H9 (cell line): ENCODE data around the gene ZBTB43. TPM values are rescaled to one million over a fixed set of nuclear protein-coding genes. Genes with fewer than 3 reads are reported as not detected.

Experiments used
- DNase-seq: peaks from one replicate; pipeline ENCODE4 v3.0.0-alpha.2; 2017
- H2AFZ ChIP-seq: one replicate; pipeline ENCODE4 v1.6.1; 2013; ENCODE audit warnings: mild to moderate bottlenecking, low read length, control low read depth, moderate library complexity
- H2AK5ac ChIP-seq: 2 replicates; pipeline ENCODE4 v1.6.1; 2013; ENCODE audit warnings: low read length, control low read depth, mixed read lengths; ENCODE audit not compliant: insufficient read length
- H2BK120ac ChIP-seq: one replicate; pipeline ENCODE4 v1.6.1; 2013; ENCODE audit warnings: low read depth, mild to moderate bottlenecking, low read length, control low read depth, inconsistent platforms; ENCODE audit not compliant: poor library complexity, severe bottlenecking
- H2BK12ac ChIP-seq: 2 replicates; pipeline ENCODE4 v1.6.1; 2013; ENCODE audit warnings: low read length, control low read depth, mixed read lengths, low read depth; ENCODE audit not compliant: insufficient read length
- H2BK15ac ChIP-seq: 2 replicates; pipeline ENCODE4 v1.6.1; 2013; ENCODE audit warnings: low read depth, low read length, control low read depth
- H2BK20ac ChIP-seq: one replicate; pipeline ENCODE4 v1.6.1; 2013; ENCODE audit warnings: low read depth, mild to moderate bottlenecking, low read length, control low read depth, inconsistent platforms; ENCODE audit not compliant: poor library complexity, severe bottlenecking
- H2BK5ac ChIP-seq: 2 replicates; pipeline ENCODE4 v1.6.1; 2013; ENCODE audit warnings: low read length, control low read depth, mixed read lengths; ENCODE audit not compliant: insufficient read length
- H3K14ac ChIP-seq: 2 replicates; pipeline ENCODE4 v1.6.1; 2013; ENCODE audit warnings: low read length, control low read depth; ENCODE audit not compliant: insufficient read depth
- H3K18ac ChIP-seq: 2 replicates; pipeline ENCODE4 v1.6.1; 2013; ENCODE audit warnings: low read depth, mild to moderate bottlenecking, mixed read lengths, low read length, control low read depth; ENCODE audit not compliant: insufficient read length
- H3K23ac ChIP-seq: 2 replicates; pipeline ENCODE4 v1.6.1; 2013; ENCODE audit warnings: low read length, control low read depth, mixed read lengths, low read depth; ENCODE audit not compliant: insufficient read length
- H3K23me2 ChIP-seq: 2 replicates; pipeline ENCODE4 v1.6.1; 2013; ENCODE audit warnings: low read depth, mild to moderate bottlenecking, mixed read lengths, low read length, control low read depth; ENCODE audit not compliant: insufficient read length, poor library complexity, severe bottlenecking
- H3K27ac ChIP-seq: 2 replicates; pipeline ENCODE4 v1.5.1; 2013; ENCODE audit warnings: low read length, control low read depth, mixed read lengths, low read depth; ENCODE audit not compliant: insufficient read length
- H3K27me3 ChIP-seq: 2 replicates; pipeline ENCODE4 v1.6.1; 2013; ENCODE audit warnings: low read length, control low read depth, inconsistent platforms; ENCODE audit not compliant: insufficient read depth
- H3K4ac ChIP-seq: 2 replicates; pipeline ENCODE4 v1.6.1; 2013; ENCODE audit warnings: low read depth, mild to moderate bottlenecking, control low read depth, inconsistent platforms, low read length, moderate library complexity
- H3K4me1 ChIP-seq: 2 replicates; pipeline ENCODE4 v1.6.1; 2013; ENCODE audit warnings: low read length, control low read depth, inconsistent platforms; ENCODE audit not compliant: insufficient read depth
- H3K4me2 ChIP-seq: 2 replicates; pipeline ENCODE4 v1.6.1; 2013; ENCODE audit warnings: low read length, control low read depth, mixed read lengths; ENCODE audit not compliant: insufficient read length, insufficient read depth
- H3K56ac ChIP-seq: 2 replicates; pipeline ENCODE4 v1.6.1; 2013; ENCODE audit warnings: low read depth, mild to moderate bottlenecking, mixed read lengths, low read length, control low read depth; ENCODE audit not compliant: insufficient read length
- H3K79me1 ChIP-seq: 2 replicates; pipeline ENCODE4 v1.6.1; 2013; ENCODE audit warnings: low read depth, mild to moderate bottlenecking, moderate library complexity, low read length, control low read depth, inconsistent platforms; ENCODE audit not compliant: insufficient read depth, poor library complexity, severe bottlenecking
- H3K79me2 ChIP-seq: 2 replicates; pipeline ENCODE4 v1.6.1; 2013; ENCODE audit warnings: low read length, control low read depth, inconsistent platforms; ENCODE audit not compliant: insufficient read depth
- H3K9ac ChIP-seq: 2 replicates; pipeline ENCODE4 v1.6.1; 2013; ENCODE audit warnings: low read length, control low read depth, mixed read lengths; ENCODE audit not compliant: insufficient read length; ENCODE audit errors: extremely low read depth
- H3K9me3 ChIP-seq: one replicate; pipeline ENCODE4 v1.6.1; 2013; ENCODE audit warnings: low read depth, low read length, inconsistent platforms; ENCODE audit not compliant: control insufficient read depth
- H3T11ph ChIP-seq: one replicate; pipeline ENCODE4 v1.6.1; 2013; ENCODE audit warnings: mild to moderate bottlenecking, low read length, control low read depth, inconsistent platforms
- H4K20me1 ChIP-seq: one replicate; pipeline ENCODE4 v1.6.1; 2013; ENCODE audit not compliant: control insufficient read depth, insufficient read length, insufficient read depth
- H4K5ac ChIP-seq: 2 replicates; pipeline ENCODE4 v1.6.1; 2013; ENCODE audit warnings: low read depth, mild to moderate bottlenecking, mixed read lengths, low read length, control low read depth; ENCODE audit not compliant: insufficient read length
- H4K8ac ChIP-seq: replicated peaks from 2 replicates; pipeline ENCODE4 v1.6.1; 2013; ENCODE audit warnings: low read length, control low read depth, mixed read lengths, low read depth; ENCODE audit not compliant: insufficient read length
- H4K91ac ChIP-seq: 2 replicates; pipeline ENCODE4 v1.6.1; 2013; ENCODE audit warnings: low read depth, mild to moderate bottlenecking, moderate library complexity, mixed read lengths, low read length, control low read depth; ENCODE audit not compliant: insufficient read length
- H3K27ac Mint-ChIP-seq, 3 experiments: 2 replicates in 2 of 3; 3 replicates in 1 of 3; pipeline ENCODE4 v1.8.0; 2020 to 2021; ENCODE audit warnings: mixed read lengths in 3 of 3, mild to moderate bottlenecking in 1 of 3, moderate library complexity in 1 of 3
- H3K27me3 Mint-ChIP-seq: 2 replicates; pipeline ENCODE4 v1.8.0; 2021; ENCODE audit warnings: low read depth, mild to moderate bottlenecking, moderate library complexity, mixed read lengths
- H3K36me3 Mint-ChIP-seq, 3 experiments: 2 replicates in 2 of 3; 3 replicates in 1 of 3; pipeline ENCODE4 v1.8.0; 2020 to 2021; ENCODE audit warnings: low read depth in 3 of 3, mixed read lengths in 3 of 3; ENCODE audit not compliant: insufficient read depth in 1 of 3
- H3K4me1 Mint-ChIP-seq, 2 experiments: 2 replicates each; pipeline ENCODE4 v1.8.0; 2020; ENCODE audit warnings: mixed read lengths in 2 of 2
- H3K4me3 Mint-ChIP-seq, 2 experiments: 2 replicates in 1 of 2; 3 replicates in 1 of 2; pipeline ENCODE4 v1.8.0; 2020 to 2021; ENCODE audit warnings: mild to moderate bottlenecking in 2 of 2, mixed read lengths in 2 of 2, moderate library complexity in 1 of 2
- H3K9me3 Mint-ChIP-seq, 2 experiments: 2 replicates in 1 of 2; 3 replicates in 1 of 2; pipeline ENCODE4 v1.8.0; 2020; ENCODE audit warnings: mild to moderate bottlenecking in 2 of 2, mixed read lengths in 2 of 2, moderate library complexity in 1 of 2
- WGBS: extraction: QIAGEN DNeasy Blood & Tissue Kit; methylation state at CpG from one replicate; pipeline ENCODE4 v1.1.7; 2013; ENCODE audit warnings: missing lambda C conversion rate, low lambda C conversion rate, mixed read lengths; ENCODE audit not compliant: insufficient read length; ENCODE audit errors: extremely low coverage; 5-methylcytosine and 5-hydroxymethylcytosine counted together
- total RNA-seq: library from RNA; stranded (reverse); gene quantifications from 2 replicates; pipeline ENCODE4 v1.2.1, GENCODE V29; 2021
- TF ChIP-seq, protein P1 (sequence below): fragments of 200-600 bp; sonication (generic); conservative IDR thresholded peaks from 3 replicates; pipeline ENCODE4 v1.8.0; 2021; ENCODE audit warnings: antibody characterized with exemption, mild to moderate bottlenecking

ZBTB43 gene
- total RNA-seq, 1 experiment from 2014 or later: 15.7 TPM

DNA sequence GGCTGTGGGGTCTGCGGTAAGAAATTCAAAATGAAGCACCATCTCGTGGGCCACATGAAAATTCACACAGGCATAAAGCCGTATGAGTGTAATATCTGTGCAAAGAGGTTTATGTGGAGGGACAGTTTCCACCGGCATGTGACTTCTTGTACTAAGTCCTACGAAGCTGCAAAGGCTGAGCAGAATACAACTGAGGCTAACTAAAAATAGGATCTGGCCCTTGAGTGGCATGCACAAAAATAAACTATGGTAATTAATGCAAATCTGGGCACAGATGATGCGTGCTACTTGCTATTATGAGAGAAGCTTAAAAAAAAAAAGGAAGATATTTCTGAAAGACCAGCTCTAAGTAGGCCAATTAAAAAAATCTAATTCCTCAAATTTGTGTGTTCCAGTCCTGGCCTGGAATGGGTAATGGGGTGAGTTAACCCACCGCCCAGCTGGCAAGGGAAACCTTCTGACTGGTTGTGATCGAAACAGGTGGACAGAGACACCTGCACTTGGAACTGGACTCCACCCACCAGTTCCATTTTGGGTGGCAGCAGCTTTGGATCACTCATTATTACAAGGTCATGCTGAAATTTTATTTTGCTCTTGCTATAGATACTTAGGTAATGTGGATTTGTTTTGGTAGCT, 29.0 kb downstream of the ZBTB43 start:
- no peak overlapping the region for H3K18ac ChIP-seq
- H3K36me3 Mint-ChIP-seq: peaks cover 13 to 39% (median 33%) of the 10 kb centered on the region in 3 experiments; a peak in 6 of 7 replicates
- H3K27me3 Mint-ChIP-seq: no peaks in the 10 kb centered on the region; the same call in 1 of the 2 replicates
- DNase-seq: no peak
- H2BK5ac ChIP-seq: no peak overlapping the region
- H3K27ac Mint-ChIP-seq: no peak overlapping the region
- no peaks in the 10 kb centered on the region for H3K79me2 ChIP-seq
- no peaks in the 10 kb centered on the region for H3K9me3 Mint-ChIP-seq
- H3K9ac ChIP-seq: no peak overlapping the region
- no peak overlapping the region for H2BK20ac ChIP-seq
- H3K4ac ChIP-seq: no peak overlapping the region
- H3K27me3 ChIP-seq: no peaks in the 10 kb centered on the region
- no peak overlapping the region for H3K23ac ChIP-seq
- TF ChIP-seq, protein P1, sequence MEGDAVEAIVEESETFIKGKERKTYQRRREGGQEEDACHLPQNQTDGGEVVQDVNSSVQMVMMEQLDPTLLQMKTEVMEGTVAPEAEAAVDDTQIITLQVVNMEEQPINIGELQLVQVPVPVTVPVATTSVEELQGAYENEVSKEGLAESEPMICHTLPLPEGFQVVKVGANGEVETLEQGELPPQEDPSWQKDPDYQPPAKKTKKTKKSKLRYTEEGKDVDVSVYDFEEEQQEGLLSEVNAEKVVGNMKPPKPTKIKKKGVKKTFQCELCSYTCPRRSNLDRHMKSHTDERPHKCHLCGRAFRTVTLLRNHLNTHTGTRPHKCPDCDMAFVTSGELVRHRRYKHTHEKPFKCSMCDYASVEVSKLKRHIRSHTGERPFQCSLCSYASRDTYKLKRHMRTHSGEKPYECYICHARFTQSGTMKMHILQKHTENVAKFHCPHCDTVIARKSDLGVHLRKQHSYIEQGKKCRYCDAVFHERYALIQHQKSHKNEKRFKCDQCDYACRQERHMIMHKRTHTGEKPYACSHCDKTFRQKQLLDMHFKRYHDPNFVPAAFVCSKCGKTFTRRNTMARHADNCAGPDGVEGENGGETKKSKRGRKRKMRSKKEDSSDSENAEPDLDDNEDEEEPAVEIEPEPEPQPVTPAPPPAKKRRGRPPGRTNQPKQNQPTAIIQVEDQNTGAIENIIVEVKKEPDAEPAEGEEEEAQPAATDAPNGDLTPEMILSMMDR: no peak
- H2BK120ac ChIP-seq: no peak overlapping the region
- H3K14ac ChIP-seq: no peak overlapping the region
- no peak overlapping the region for H3K4me2 ChIP-seq
- H3K56ac ChIP-seq: no peak overlapping the region
- no peak overlapping the region for H4K91ac ChIP-seq
- no peak overlapping the region for H2AK5ac ChIP-seq
- H3K4me3 Mint-ChIP-seq: no peak overlapping the region
- H3T11ph ChIP-seq: no peak overlapping the region
- no peaks in the 10 kb centered on the region for H3K79me1 ChIP-seq
- no peaks in the 10 kb centered on the region for H3K23me2 ChIP-seq
- H3K9me3 ChIP-seq: no peaks in the 10 kb centered on the region
- no peak overlapping the region for H2AFZ ChIP-seq
- H4K20me1 ChIP-seq: no peaks in the 10 kb centered on the region
- no peak overlapping the region for H2BK15ac ChIP-seq
- H4K5ac ChIP-seq: no peak overlapping the region
- no peak overlapping the region for H3K27ac ChIP-seq
- H3K4me1 Mint-ChIP-seq: no peaks in the 10 kb centered on the region
- H2BK12ac ChIP-seq: no peak overlapping the region
- no peaks in the 10 kb centered on the region for H3K4me1 ChIP-seq
- H4K8ac ChIP-seq: no peak overlapping the region
- WGBS: no CpG with 5 or more reads among the region's 8 CpGs
